GM13976 (cell line): ENCODE data around the gene MRTO4.
"Not testable (repeated sequence)": the region's sequence is repeated elsewhere in the genome, so short reads cannot be mapped to it uniquely, and the experiment has no call there.

Experiments used
- DNase-seq: peaks from one replicate; pipeline ENCODE4 v3.0.0; 2012; ENCODE audit warnings: low spot score
- in situ Hi-C: fragments of 300-500 bp; cut with MboI; formaldehyde crosslinking; loops from one replicate; pipeline ENCODE4 v1.12.0; 2022; ENCODE audit warnings: low sequenced_read_pairs, mixed read lengths, inconsistent platforms; ENCODE audit not compliant: unreplicated experiment
- TF ChIP-seq, protein P1 (sequence below): IDR thresholded peaks from 2 replicates; pipeline ENCODE4 v1.5.1; 2012; ENCODE audit warnings: borderline replicate concordance, mild to moderate bottlenecking; ENCODE audit not compliant: insufficient read depth; ENCODE audit errors: extremely low read depth, missing control alignments, control extremely low read depth

MRTO4 gene

GRCh38 chr1:19213580-19213979 is 38.0 kb upstream of the MRTO4 start:
- in situ Hi-C loops, result no loop called here
- TF ChIP-seq, protein P1, sequence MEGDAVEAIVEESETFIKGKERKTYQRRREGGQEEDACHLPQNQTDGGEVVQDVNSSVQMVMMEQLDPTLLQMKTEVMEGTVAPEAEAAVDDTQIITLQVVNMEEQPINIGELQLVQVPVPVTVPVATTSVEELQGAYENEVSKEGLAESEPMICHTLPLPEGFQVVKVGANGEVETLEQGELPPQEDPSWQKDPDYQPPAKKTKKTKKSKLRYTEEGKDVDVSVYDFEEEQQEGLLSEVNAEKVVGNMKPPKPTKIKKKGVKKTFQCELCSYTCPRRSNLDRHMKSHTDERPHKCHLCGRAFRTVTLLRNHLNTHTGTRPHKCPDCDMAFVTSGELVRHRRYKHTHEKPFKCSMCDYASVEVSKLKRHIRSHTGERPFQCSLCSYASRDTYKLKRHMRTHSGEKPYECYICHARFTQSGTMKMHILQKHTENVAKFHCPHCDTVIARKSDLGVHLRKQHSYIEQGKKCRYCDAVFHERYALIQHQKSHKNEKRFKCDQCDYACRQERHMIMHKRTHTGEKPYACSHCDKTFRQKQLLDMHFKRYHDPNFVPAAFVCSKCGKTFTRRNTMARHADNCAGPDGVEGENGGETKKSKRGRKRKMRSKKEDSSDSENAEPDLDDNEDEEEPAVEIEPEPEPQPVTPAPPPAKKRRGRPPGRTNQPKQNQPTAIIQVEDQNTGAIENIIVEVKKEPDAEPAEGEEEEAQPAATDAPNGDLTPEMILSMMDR, result no peak
- no peak for DNase-seq

DNA sequence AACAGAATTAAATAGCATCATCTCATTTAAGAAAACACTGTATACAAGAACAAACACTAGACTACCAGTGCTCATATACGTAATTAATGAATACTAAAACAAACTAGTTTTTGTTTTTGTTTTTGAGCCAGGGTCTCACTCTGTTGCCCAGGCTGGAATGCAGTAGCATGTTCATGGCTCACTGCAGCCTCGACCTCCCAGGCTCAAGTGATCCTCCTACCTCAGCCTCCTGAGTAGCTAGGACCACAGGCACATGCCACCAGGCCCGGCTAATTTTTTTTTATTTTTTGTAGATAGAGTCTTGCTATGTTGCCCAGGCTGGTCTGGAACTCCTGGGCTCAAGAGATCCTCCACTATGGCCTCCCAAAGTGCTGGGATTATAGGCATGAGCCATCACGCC is 35.0 kb upstream of the MRTO4 start:
- in situ Hi-C loops, result not testable (repeated sequence)

DNA sequence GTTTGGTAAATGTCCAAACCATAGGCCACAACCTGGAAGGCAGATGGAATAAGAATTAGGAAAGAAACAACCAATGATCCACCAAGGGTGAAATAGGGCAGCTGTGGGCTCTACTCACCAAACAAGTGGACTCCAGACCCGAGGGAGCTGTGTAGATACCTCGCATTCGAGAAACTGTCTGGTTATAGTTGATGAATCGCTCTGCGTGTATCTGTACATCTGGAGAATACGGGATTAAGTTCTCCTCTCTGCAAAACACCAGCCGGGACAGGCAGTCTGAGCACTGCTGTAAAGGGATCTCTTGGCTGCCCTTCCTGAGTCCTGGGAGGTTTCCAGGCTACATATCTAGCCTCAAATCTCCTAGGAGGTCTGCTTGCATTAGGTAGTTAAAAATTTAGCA is 32.2 kb upstream of the MRTO4 start:
- in situ Hi-C loops, result no loop called here
- TF ChIP-seq, protein P1, result no peak
- DNase-seq, result no peak

More for the DNA sequence above, 35.0 kb upstream of the MRTO4 start:
- DNase-seq, result not testable (repeated sequence)

- TF ChIP-seq, protein P1, result no peak
- DNase-seq, result peak; percentile 32
- in situ Hi-C loops, result no loop called here
These were observed 31.3 kb upstream of the MRTO4 start for GRCh38 chr1:19220080-19220846.

- TF ChIP-seq, protein P1, result no peak
These were observed 30.6 kb upstream of the MRTO4 start for GRCh38 chr1:19220991-19221390.

GRCh38 chr1:19222573-19222972 is 29.0 kb upstream of the MRTO4 start:
- TF ChIP-seq, protein P1, result no peak
- in situ Hi-C loops, result no loop called here
- no peak for DNase-seq

More at GRCh38 chr1:19220991-19221390, 30.6 kb upstream of the MRTO4 start:
- in situ Hi-C loops, result no loop called here
- DNase-seq, result no peak

GRCh38 chr1:19222979-19223824 is 28.4 kb upstream of the MRTO4 start:
- in situ Hi-C loops, result no loop called here
- DNase-seq, result no peak
- TF ChIP-seq, protein P1, result no peak
